DND-41 (cell line): ENCODE results near the gene GPC5.
"Not testable (repeated sequence)": the region's sequence is repeated elsewhere in the genome, so short reads cannot be mapped to it uniquely, and the experiment has no call there.

ENCODE experiments used
- ATAC-seq: fragments of 200-7000 bp; cut with Tn5 transposase; 3 replicates; pipeline ENCODE4 v1.9.1; 2021; ENCODE audit warnings: low read depth; ENCODE audit not compliant: insufficient read depth
- DNase-seq: peaks from one replicate; pipeline ENCODE4 v3.0.0-alpha.2; 2020
- H2AFZ ChIP-seq: 2 replicates; pipeline ENCODE4 v1.6.0; 2012; ENCODE audit warnings: low read depth, low read length
- H3K27ac ChIP-seq: 2 replicates; pipeline ENCODE4 v1.5.1; 2012; ENCODE audit warnings: low read length, inconsistent platforms
- H3K27me3 ChIP-seq: fragments of 200-600 bp; sonication (generic); 2 replicates; pipeline ENCODE4 v1.6.0; 2012; ENCODE audit warnings: low read length, mild to moderate bottlenecking, inconsistent platforms; ENCODE audit not compliant: insufficient read depth, poor library complexity
- H3K36me3 ChIP-seq: 2 replicates; pipeline ENCODE4 v1.5.1; 2012; ENCODE audit warnings: low read length, inconsistent platforms; ENCODE audit not compliant: insufficient read depth
- H3K4me1 ChIP-seq: 2 replicates; pipeline ENCODE4 v1.5.1; 2012; ENCODE audit warnings: mild to moderate bottlenecking, low read length; ENCODE audit not compliant: insufficient read depth
- H3K4me2 ChIP-seq: 2 replicates; pipeline ENCODE4 v1.6.0; 2012; ENCODE audit warnings: mild to moderate bottlenecking, moderate library complexity, low read length, inconsistent platforms; ENCODE audit not compliant: insufficient read depth
- H3K4me3 ChIP-seq, 2 experiments: fragments of 200-600 bp in 1 of 2; shearing (Covaris generic) in 1 of 2; 2 replicates each; pipeline ENCODE4 v1.5.1; 2012 to 2016; ENCODE audit warnings: inconsistent platforms in 2 of 2, low read length in 2 of 2, mild to moderate bottlenecking in 2 of 2, low read depth in 1 of 2, moderate library complexity in 1 of 2
- H3K79me2 ChIP-seq: 2 replicates; pipeline ENCODE4 v1.6.0; 2012; ENCODE audit warnings: low read length, inconsistent platforms; ENCODE audit not compliant: insufficient read depth
- H3K9ac ChIP-seq: 2 replicates; pipeline ENCODE4 v1.6.0; 2012; ENCODE audit warnings: low read depth, mild to moderate bottlenecking, inconsistent platforms, low read length, moderate library complexity
- H3K9me3 ChIP-seq: 2 replicates; pipeline ENCODE4 v1.5.1; 2012; ENCODE audit warnings: low read length, moderate library complexity, mild to moderate bottlenecking, inconsistent platforms; ENCODE audit not compliant: insufficient read depth, severe bottlenecking
- H4K20me1 ChIP-seq: 2 replicates; pipeline ENCODE4 v1.6.0; 2012; ENCODE audit warnings: low read length; ENCODE audit not compliant: insufficient read depth
- CTCF ChIP-seq: IDR thresholded peaks from 2 replicates; pipeline ENCODE4 v1.5.1; 2012; ENCODE audit warnings: borderline replicate concordance, low read length, moderate library complexity, mild to moderate bottlenecking; ENCODE audit not compliant: poor library complexity, severe bottlenecking; ENCODE audit errors: extremely low read depth
- EZH2 ChIP-seq: IDR thresholded peaks from 3 replicates; pipeline ENCODE4 v1.6.1; 2012; ENCODE audit warnings: borderline replicate concordance, low read depth, mild to moderate bottlenecking, moderate library complexity, low read length, inconsistent platforms; ENCODE audit not compliant: severe bottlenecking

The GPC5 gene

GRCh38 chr13:92694047-92694446, 1295.6 kb downstream of the GPC5 start:
- Histone ChIP-seq H3K4me2 (no peak overlapping the region), H4K20me1 (no peaks in the 10 kb centered on the region), H3K27ac (no peak overlapping the region), H3K9ac (no peak overlapping the region), H3K36me3 (no peaks in the 10 kb centered on the region), H3K4me1 (no peaks in the 10 kb centered on the region), H3K79me2 (no peaks in the 10 kb centered on the region), H3K27me3 (no peaks in the 10 kb centered on the region), H3K4me3 (no peak overlapping the region), H3K9me3 (no peaks in the 10 kb centered on the region), H2AFZ (no peak overlapping the region)
- DNase-seq = no peak
- ATAC-seq = no peak
- TF ChIP-seq CTCF (no peak), EZH2 (no peak)

DNA sequence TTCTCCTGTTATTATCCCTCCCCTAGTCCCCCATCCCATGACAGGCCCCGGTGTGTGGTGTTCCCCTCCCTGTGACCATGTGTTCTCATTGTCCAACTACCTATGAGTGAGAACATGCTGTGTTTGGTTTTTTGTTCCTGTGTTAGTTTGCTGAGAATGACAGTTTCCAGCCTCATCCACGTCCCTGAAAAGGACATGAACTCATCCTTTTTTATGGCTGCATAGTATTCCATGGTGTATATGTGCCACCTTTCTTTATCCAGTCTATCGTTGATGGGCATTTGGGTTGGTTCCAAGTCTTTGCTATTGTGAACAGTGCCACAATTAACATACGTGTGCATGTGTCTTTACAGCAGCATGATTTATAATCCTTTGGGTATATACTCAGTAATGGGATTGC, 1297.4 kb downstream of the GPC5 start:
- H4K20me1 ChIP-seq, H3K4me2 ChIP-seq, ATAC-seq, H3K9ac ChIP-seq, H3K4me3 ChIP-seq, DNase-seq, H3K27me3 ChIP-seq, H3K36me3 ChIP-seq, H3K9me3 ChIP-seq, H3K79me2 ChIP-seq, H3K27ac ChIP-seq, H2AFZ ChIP-seq, H3K4me1 ChIP-seq: not testable (repeated sequence)

DNA sequence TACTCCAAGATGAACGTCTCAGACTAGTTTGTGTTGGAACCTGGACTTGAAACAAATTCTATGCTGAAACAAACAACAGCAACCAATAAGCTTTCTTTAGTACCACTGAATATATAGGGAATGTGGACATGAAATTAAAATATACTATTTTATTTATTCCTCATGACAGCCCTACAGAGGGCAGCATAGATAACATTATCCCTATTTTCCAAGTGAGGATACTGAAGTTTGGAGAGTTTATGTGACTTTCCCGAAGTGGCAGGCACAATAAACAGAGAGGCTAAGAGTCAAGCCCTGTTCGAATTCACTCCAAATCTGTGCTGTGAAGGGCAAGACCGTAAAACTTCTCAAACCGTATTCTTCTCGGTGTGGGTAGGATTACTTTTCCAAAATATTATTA, 1318.3 kb downstream of the GPC5 start:
- H3K4me2 ChIP-seq = no peak overlapping the region
- DNase-seq (no peak), ATAC-seq (no peak)
- H3K79me2 ChIP-seq = no peaks in the 10 kb centered on the region
- H3K9me3 ChIP-seq = no peaks in the 10 kb centered on the region
- no peak overlapping the region for H2AFZ ChIP-seq
- TF ChIP-seq CTCF (no peak), EZH2 (no peak)
- no peak overlapping the region for H3K4me3 ChIP-seq
- no peaks in the 10 kb centered on the region for H3K27me3 ChIP-seq
- no peak overlapping the region for H3K9ac ChIP-seq
- H4K20me1 ChIP-seq = no peaks in the 10 kb centered on the region
- no peak overlapping the region for H3K27ac ChIP-seq
- no peaks in the 10 kb centered on the region for H3K4me1 ChIP-seq
- H3K36me3 ChIP-seq = no peaks in the 10 kb centered on the region

- Histone ChIP-seq H2AFZ (no peak overlapping the region), H3K36me3 (no peaks in the 10 kb centered on the region), H4K20me1 (no peaks in the 10 kb centered on the region), H3K4me2 (no peak overlapping the region), H3K4me1 (no peaks in the 10 kb centered on the region), H3K9ac (no peak overlapping the region), H3K9me3 (no peaks in the 10 kb centered on the region), H3K4me3 (no peak overlapping the region), H3K79me2 (no peaks in the 10 kb centered on the region), H3K27me3 (no peaks in the 10 kb centered on the region), H3K27ac (no peak overlapping the region)
- ATAC-seq (no peak), DNase-seq (no peak)
- TF ChIP-seq EZH2 (no peak), CTCF (no peak)
Measured at GRCh38 chr13:92717857-92718256, 1319.4 kb downstream of the GPC5 start.
